GM18873 (cell line): Measurements from ENCODE around the gene ARVCF.

Experiments
- ATAC-seq: cut with Tn5 transposase; IDR thresholded peaks from one replicate; pipeline ENCODE4 v1.9.1; 2021; ENCODE audit warnings: mild to moderate bottlenecking, moderate library complexity, moderate number of reproducible peaks; ENCODE audit not compliant: unreplicated experiment, low FRiP score

The ARVCF gene

DNA sequence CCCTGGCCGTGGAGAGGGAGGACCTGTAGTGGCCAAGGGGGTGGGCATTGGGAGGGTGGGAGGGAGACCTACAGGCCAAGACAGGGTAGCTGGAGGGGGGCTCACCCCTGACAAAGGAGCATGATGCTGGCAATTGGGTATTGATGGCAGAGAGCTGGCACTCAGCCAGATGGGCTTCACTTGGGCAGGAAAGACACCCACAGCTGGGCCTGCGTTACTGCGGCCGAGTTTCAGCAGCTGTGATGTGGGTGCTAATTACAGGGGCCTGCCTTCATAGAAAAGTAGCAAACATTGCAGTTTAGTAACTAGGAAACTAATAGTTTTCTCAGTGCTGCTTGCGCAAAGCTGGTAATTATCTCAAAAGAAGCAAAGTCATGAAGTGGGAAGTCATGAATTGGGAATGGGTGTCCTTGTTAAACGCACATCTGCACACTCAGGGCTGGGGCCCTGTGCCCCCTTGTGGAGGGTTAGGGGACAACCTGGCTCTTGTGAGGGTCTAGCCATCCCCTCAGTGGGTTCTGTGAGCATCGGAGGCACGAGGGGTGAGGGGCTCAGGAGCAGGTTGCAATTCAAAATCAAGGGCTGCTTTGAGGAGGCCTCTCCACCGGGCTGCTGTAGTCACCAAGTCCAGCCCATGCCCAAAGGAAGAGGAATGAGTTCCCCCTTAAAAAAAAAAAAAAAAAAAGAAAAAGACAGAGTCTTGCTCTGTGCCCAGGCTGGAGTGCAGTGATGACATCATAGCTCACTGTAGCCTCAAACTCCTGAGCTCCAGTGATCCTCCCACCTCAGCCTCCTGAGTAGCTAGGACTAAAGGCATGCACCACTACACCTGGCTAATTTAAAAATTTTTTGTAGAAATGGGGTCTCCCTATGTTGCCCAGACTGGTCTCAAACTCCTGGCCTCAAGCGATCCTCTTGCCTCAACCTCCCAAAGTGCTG, 50.6 kb downstream of the ARVCF start:
- no peak for ATAC-seq

DNA sequence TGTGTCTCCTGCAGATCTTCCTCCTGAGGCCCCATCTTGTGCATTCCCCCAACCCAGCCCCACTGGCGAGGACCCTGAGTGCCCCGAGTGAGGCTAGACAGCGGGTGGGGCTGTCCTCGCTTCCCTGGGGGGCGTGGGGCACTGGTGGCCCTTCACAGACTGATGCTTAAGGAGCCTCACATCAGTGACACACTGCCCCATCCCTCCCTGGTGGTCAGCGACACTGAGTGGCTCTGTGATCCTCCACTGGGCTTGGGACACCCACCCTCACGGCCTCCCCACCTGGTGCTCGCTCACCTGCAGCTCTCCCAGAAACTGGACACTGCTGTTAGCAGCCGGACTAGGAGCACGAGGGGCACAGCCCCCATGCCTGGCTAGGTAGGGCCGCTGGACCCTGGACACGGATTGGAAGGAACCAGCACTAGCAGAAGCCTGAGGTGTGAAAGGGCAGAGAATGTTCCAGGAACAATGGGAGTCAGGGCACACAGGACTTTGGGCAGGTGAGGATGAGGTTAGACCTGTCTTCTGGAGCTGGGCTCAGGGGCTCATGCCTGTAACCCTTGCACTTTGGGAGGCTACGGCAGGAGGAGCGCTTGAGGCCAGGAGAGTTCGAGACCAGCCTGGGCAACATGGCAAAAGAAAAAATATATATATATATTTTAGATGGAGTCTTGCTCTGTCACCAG, 51.8 kb downstream of the ARVCF start:
- no peak for ATAC-seq

DNA sequence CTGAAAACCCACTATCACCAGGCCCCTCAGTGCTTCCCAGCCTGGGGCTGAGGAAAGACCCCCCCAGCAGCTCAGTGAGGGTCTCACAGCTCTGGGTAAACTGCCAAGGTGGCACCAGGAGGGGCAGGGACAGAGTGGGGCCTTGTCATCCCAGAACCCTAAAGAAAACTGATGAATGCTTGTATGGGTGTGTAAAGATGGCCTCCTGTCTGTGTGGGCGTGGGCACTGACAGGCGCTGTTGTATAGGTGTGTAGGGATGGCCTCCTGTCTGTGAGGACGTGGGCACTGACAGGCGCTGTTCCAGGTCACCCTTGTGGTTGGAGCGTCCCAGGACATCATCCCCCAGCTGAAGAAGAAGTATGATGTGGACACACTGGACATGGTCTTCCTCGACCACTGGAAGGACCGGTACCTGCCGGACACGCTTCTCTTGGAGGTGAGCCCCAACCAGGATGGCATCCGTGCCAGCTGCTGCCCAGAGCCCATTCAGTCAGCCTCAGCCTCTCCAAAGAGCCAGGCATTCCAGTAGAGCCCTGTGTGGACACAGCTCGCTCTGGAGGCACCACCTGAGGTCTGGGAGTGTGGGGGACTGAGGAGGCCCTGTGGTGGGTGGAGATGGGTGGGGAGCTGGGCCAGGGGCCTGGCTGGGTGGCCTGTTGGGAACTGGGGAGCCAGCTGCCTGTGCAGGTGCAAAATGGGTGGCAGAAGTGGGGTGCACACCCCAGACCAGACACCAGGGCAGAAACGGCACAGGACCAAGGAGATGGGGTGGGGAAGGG, 52.6 kb downstream of the ARVCF start:
- no peak for ATAC-seq

DNA sequence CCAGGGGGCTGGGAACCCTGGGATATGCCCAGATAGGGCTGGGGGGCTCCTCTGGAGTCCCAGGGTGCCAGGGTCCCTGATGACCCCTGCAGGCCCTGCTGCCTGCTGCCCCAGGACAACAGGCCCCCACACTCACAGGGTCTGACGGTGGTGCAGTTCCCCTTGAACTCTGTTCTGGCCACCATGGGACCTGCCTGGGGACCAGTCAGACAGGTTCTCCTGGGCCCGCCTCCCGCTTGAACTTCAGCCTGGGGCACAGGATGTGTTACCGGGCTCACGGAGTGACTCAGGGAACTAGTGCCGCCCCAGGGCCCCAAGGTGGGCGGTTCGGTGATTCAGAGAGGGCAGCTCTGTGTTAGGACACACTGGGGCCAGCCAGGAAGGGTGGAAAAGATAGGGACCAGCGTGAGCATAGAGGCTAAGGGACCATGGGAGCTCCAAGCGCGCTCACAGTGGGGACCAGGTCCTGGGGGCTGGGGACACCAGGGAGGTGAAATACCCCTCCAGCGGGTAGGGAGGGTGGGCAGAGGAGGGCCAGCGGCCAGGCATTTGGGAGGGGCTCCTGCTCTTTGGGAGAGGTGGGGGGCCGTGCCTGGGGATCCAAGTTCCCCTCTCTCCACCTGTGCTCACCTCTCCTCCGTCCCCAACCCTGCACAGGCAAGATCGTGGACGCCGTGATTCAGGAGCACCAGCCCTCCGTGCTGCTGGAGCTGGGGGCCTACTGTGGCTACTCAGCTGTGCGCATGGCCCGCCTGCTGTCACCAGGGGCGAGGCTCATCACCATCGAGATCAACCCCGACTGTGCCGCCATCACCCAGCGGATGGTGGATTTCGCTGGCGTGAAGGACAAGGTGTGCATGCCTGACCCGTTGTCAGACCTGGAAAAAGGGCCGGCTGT, 53.5 kb downstream of the ARVCF start:
- no peak for ATAC-seq

DNA sequence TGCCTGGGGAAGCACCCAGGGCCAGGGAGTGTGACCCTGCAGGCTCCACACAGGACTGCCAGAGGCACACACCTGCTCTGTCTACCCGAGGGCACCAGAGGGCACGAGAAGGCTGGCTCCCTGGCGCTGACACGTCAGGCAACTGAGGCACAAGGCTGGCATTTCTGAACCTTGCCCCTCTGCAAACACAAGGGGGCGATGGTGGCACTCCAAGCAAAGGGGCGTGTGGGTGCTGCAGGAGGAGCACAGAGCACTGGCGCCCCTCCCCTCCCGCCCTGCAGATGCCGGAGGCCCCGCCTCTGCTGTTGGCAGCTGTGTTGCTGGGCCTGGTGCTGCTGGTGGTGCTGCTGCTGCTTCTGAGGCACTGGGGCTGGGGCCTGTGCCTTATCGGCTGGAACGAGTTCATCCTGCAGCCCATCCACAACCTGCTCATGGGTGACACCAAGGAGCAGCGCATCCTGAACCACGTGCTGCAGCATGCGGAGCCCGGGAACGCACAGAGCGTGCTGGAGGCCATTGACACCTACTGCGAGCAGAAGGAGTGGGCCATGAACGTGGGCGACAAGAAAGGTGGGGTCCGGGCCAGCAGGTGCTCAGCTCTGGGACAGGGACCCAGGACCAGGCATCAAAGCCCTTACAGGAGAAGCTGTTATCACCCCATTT, 54.2 kb downstream of the ARVCF start:
- ATAC-seq, result no peak

DNA sequence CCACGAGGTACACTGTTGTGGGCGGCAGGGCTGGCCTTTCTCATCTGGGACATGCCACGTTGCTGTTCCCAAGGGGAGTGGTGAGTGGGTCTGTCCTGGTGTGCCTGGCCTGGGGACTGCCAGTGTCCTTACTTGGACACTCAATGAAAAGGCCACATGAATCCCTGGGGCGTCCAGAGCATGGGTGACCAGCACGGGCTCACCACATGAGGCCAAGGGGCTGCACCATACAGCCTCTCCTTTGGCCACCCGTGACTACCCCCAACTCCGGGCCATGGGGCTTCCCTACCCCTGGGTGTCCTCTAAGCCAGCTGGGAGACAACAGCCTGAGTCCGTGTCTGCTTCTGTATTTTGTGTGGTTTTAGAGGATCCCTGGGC, 54.8 kb downstream of the ARVCF start:
- no peak for ATAC-seq

DNA sequence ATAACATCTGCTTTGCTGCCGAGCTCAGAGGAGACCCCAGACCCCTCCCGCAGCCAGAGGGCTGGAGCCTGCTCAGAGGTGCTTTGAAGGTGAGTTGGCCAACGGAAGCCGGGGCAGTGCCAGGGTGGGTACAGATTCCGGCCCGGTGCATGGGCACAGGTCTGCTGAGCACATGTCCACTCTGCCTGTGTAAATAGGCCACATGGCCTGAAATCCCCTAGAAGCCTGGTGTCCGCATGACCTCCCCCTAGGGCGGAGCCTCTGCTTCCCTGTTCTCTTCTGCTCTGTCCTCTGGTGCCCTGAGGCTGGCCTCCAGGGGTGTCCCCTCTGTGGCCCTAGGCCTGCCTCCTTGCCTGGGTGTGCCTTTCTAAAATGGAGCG, 55.4 kb downstream of the ARVCF start:
- ATAC-seq, result no peak

DNA sequence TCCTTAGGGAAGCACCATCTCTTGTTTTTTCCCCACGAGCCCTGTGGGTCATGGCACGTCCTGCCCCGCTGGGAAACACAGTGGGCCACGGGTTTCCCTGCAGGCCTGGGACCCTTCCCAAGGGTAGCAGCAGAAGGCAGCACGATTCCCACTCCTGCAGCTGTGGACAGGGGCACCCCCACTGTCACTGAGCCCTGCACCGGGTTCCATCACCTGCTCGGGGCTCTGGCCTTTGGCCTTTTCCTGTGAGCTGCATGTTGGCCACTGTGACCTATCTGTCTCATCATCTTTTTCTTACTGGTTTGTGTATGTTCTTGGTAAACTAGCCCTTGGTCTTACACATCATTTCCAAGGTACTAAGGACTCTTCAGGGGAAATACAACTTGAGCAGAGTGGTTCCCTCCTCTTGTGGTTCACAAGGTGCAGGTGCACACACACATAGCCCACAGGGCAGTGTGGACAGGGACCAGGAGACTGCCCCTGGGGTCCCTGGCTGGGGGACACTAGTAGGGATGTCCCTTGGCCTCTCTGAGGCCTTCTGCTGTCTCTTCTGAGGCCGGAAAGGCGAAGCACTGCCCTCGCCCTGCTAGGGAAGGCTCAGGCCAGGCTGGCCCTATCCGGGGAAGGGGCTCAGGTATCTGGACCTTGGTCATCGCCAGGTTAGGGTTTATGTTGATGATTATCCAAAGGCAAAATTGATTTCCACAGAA, 56.0 kb downstream of the ARVCF start:
- no peak for ATAC-seq

DNA sequence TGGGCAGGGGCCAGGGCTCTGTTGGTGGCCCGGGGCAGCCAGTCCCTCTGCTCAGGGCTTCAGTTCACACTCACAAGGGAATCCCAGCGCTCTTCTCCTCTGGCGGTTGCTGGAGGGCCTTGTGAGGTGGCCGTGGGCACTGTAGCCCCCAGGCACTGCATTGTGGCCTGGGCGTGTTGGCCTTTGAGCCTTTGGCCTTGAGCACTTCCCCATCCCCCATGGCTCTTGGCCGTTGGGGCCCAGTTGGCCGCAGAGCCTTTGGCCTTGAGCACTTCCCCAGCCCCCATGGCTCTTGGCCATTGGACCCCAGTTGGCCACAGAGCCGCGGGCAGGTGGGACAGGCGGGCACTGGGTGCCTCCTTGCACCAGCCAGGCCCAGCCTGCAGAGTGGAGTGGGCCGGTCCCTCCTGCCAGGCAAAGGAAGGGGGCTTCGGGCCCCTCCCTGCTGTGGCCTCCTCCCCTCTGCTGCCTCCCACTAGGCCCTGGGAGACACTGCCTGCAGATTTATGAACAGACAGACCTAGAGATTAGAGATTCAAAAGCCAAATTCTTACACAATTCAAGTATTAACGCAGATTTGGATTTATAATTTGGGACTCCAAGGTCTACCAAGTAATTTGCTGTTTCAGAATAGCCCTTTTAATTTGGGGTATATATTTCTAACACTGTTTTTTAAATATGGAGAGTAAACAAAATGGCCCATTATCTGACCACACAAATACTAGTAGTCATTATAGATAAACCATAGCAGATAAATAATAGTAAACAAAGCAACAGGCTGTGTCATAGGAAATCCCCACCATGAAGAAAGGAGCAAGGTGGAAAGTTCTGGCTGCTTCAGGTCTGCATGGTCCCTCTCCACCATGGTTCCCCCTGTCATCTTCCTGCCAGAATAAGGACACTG, 56.8 kb downstream of the ARVCF start:
- ATAC-seq, result no peak

DNA sequence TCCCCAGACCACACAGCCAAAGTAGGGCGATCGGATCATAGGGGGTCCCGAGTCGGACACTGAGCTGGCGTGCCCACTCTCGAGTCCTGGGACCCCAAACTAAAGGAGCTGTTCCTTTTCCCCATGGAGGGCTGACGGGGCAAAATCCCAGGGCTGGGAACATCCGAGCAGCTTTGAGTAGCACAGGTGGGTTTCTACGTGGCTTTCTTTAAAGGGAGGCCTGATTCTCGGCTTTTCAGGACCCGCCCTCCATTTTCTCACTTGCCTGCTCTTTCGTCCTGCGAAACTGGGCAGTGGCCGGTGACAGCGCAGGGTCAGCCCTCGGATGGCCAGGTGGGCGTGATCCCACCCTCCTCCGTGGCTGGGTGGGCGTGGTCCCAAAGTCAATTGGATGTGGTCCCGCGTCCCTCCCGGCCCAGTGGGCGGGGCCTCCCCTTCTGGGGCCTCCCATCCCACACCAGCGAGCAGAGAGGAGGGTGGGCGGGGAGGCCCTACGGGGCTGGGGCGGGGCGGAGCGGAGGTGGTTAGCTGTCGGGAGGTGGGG, 57.5 kb downstream of the ARVCF start:
- no peak for ATAC-seq

DNA sequence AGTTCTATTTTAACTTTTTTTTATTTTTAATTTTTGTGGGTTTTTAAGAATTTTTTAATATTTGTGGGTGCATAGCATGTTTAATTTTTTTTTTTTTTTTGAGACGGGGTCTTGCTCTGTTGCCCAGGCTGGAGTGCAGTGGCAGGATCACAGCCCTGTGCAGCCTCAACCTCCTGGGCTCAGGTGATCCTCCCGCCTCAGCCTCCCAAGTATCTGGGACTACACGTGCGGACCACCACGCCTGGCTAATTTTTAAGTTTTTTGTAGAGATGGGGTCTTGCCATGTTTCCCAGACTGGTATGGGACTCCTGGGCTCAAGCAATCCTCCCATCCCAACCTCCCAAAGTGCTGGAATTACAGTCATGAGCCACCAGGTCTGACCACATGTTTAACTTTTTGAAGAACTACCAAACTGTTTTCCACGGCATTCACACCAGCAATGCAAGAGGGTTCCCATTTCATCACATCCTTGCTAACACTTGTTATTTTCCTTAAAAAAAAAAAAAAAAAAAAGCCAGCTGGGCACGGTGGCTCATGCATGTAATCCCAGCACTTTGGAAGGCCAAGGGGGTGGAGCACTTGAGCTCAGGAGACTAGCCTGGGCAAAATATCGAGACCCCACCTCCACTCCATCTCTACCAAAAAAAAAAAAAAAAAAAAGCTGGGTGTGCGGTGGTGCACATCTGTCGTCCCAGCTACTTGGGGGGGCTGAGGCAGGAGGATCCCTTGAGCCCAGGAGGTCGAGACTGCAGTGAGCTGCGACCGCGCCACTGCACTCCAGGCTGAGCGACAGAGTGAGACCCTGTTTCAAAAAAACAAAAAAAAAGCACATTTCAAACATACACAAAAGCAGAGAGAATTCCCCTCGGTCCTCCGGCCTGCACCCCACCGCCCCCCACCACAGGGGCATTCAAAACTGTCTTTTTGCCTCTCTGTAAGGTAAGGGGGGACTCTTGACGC, 58.3 kb downstream of the ARVCF start:
- ATAC-seq, result no peak

DNA sequence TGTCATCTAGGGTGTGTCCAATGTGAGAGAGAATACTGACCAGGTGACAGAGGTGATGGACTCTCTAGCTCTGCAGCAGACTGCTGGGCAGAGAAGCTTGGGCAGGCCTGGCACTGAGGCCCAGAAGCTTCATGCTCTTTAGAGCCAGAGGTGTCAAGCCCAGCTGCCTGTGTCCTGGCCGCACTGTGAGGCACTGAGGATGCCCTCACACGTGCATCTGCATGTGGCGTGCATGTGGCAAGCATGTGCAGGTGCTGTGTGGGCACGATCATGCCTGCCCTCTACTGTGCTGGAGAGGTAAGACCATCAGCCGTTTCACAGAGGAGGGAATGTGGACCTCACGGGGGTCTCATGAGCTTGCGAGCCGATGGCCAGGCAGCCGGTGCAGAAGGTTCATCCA, 59.2 kb downstream of the ARVCF start:
- no peak for ATAC-seq

DNA sequence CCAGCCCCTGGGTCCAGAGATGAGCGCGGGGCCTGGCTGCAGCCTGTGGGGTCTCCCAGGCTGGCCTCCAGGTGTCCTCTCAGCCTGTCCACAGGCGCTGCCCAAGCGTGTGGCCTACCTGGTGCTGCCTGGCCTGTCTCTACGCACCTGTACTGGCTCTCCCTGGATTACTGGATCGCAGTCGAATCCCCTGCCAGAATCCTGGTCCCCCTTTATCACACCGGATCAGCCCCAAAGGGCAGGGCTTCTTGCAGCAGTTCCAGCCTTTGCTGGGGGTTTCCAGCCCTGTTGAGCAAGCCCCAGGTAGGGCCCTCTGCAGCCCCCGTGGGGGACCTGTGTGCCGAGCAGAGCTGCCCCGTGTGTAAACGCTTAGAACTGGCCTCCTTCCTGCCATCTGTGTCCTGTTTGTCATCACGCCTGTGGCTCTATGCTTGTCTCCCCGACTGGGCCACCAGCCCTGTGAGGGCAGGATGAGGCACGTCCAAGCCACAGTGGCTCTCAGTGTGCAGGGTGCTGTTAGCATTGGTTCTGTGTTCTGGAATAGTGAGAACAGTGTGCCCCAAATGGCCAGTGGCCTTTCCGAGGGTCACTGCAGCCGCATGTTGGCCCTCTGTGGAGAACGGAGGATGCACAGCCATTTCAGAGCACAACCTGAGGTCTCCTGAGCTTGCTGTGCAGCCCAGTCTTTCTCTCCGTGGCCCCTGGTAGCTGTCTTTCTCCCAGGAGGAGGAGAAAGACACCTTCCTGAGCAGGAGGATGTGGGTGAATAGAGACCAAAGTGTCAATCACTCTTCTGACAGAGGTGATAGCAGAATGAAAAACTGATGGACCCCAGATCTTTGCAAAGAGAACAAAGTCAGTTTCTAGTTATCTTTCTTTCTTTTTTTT, 61.1 kb downstream of the ARVCF start:
- ATAC-seq, result no peak

DNA sequence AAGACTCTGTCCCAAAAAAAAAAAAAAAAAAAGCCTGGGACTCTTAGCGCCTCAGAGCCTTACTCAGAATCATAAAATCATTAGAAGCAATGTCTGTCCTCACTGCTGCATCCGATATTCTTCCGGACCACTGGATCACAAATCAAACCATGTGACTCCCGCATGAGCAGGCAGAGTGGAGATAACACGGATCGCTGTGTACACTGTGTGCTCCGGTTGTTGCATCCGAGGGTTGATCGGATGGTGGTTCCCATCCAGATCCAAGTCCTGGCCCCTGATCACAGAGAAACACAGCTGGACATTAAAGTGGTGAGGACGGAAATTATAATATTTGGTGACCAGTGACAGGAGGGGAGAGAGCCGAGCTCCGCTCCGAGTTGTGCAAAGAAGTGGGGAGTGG, 65.3 kb downstream of the ARVCF start:
- ATAC-seq, result no peak

DNA sequence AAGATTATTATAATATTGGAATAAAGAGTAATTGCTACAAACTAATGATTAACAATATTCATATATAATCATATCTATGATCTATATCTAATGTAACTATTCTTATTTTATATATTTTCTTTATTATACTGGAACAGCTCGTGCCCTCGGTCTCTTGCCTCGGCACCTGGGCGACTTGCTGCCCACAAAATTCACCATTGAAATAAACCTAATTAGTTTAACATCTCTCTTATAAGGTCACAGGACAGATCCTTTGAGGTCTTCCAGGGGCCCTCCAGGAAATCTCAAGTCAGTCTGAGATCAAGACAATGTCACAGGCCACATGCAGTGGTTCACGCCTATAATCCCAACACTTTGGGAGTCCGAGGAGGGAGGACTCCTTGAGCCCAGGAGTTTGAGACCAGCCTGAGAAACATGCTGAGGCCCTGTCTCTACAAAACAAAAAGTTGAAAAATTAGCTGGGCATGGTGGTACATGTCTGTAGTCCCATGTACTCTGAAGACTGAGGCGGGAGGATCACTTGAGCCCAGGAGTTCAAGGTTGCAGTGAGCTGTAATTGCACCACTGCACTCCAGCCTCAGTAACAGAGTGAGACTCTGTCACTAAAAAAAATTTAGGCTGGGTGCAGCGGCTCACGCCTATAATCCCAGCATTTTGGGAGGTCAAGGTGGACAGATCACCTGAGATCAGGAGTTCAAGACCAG, 68.4 kb downstream of the ARVCF start:
- no peak for ATAC-seq
